Thymus (tissue), 11 donors: ENCODE measurements around the gene DCLK1. TPM values are rescaled to one million over a fixed set of nuclear protein-coding genes. Genes with fewer than 3 reads are reported as not detected.

Source experiments
- DNase-seq, 9 donors: peaks; one replicate each; pipeline ENCODE4 v3.0.0-alpha.2; 2013; ENCODE audit warnings: low spot score in 9 of 9, low read depth in 6 of 9, missing footprints in 1 of 9
- H3K27ac ChIP-seq, 2 donors: one replicate each; pipeline ENCODE4 v1.5.1; 2013; ENCODE audit warnings: control low read depth in 1 of 2, low read depth in 1 of 2, low read length in 1 of 2, mild to moderate bottlenecking in 1 of 2, moderate library complexity in 1 of 2
- H3K27me3 ChIP-seq, 2 donors: one replicate each; pipeline ENCODE4 v1.5.1; 2013; ENCODE audit warnings: low read length in 1 of 2; ENCODE audit not compliant: control insufficient read depth in 2 of 2, insufficient read depth in 1 of 2
- H3K36me3 ChIP-seq, 2 donors: one replicate each; pipeline ENCODE4 v1.5.1; 2013; ENCODE audit warnings: low read length in 1 of 2, mild to moderate bottlenecking in 1 of 2, moderate library complexity in 1 of 2; ENCODE audit not compliant: control insufficient read depth in 2 of 2, insufficient read depth in 2 of 2
- H3K4me1 ChIP-seq, 2 donors: one replicate each; pipeline ENCODE4 v1.5.1; 2013; ENCODE audit warnings: low read length in 2 of 2; ENCODE audit not compliant: control insufficient read depth in 2 of 2, insufficient read depth in 2 of 2
- H3K4me3 ChIP-seq, 2 donors: one replicate each; pipeline ENCODE4 v1.5.1; 2013; ENCODE audit warnings: low read length in 2 of 2, control low read depth in 1 of 2, mild to moderate bottlenecking in 1 of 2
- H3K9me3 ChIP-seq, 2 donors: one replicate each; pipeline ENCODE4 v1.5.1; 2013; ENCODE audit warnings: low read length in 1 of 2, mild to moderate bottlenecking in 1 of 2; ENCODE audit not compliant: control insufficient read depth in 2 of 2, insufficient read depth in 1 of 2
- WGBS: extraction: QIAGEN DNeasy Blood & Tissue Kit; methylation state at CpG from one replicate; pipeline ENCODE4 v1.1.7; 2013; 5-methylcytosine and 5-hydroxymethylcytosine counted together
- polyA plus RNA-seq: library from polyadenylated mRNA; stranded (reverse); fragments of 200-250 nt; gene quantifications from one replicate; pipeline ENCODE4 v1.2.3, GENCODE V29; 2013
- total RNA-seq: library from RNA; stranded (reverse); fragments of 120-200 nt; gene quantifications from one replicate; pipeline ENCODE4 v1.2.4, GENCODE V29; 2013
- donor health status: healthy.

DCLK1 gene
- total and polyA plus RNA-seq, 2 donors, result 2.5 to 2.9 TPM

DNA sequence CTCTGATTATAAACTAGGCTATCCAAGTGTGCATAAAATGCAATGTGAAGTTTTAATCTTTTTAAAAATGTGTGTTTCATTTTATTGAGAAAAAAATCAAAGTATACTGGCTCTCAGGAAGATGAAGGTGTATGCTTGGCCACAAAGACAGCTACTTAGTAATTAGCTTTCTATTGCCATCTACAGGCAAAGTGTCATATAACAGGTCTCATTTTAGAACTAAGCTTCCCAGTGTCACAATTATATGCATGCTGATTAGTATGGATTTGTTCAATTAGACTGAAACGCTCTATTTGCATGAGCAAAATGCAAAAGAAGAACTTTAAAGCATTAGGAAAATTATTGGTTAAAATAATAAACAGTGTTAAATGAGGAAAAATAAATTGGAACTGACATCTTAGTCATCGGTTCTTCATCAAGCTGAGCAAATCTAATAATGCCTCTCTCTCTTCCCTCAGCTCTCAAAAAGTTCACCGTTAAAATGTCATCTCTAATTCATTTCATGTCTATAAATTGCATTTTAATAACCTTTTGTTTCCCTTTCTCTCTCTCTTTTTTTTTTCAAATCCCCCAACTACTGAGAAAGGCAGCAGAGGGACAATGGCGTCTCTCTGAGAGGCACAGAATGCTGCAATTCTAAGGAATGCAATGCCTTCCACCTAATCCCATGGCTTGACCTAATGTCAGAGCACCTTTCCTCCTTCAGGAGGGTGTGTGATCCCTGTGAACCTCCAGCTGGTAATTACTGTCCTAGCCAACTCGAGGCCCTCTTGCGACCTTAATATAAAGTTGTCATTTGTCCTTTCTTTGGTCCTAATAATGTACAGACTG is 341.6 kb downstream of the DCLK1 start:
- DNase-seq, result peak in 1 of 9 donors; percentile 3
- no peak overlapping the region for H3K27ac ChIP-seq
- H3K4me1 ChIP-seq, result no peaks in the 10 kb centered on the region
- no peaks in the 10 kb centered on the region for H3K27me3 ChIP-seq
- H3K4me3 ChIP-seq, result no peak overlapping the region
- 81% methylated on average over 6 of the region's 6 CpGs for WGBS
- H3K36me3 ChIP-seq, result no peaks in the 10 kb centered on the region
- no peaks in the 10 kb centered on the region for H3K9me3 ChIP-seq

DNA sequence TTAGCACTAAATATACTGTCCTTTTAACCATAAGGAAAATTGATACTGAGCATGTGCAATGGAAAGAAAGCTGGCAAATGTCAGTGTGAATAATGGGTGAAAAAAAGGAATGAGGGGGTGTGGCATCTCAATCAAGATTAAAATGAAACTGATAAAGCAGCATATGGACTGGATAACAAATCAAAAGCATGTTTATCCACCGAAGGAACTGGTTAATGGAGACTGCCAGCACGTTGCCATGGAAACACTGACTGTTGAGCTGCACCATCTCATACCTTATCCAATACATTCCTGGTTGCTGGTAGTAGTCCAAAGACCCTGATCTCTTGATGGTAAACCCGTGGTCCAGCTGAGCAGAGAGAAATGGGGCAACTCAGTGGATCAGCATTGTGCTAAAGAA is 343.2 kb downstream of the DCLK1 start:
- 83% methylated on average over 3 of the region's 3 CpGs for WGBS
- DNase-seq, result no peak
- Histone ChIP-seq H3K27ac (no peak overlapping the region), H3K36me3 (no peaks in the 10 kb centered on the region), H3K27me3 (no peaks in the 10 kb centered on the region), H3K4me3 (no peak overlapping the region), H3K4me1 (no peaks in the 10 kb centered on the region), H3K9me3 (no peaks in the 10 kb centered on the region)

DNA sequence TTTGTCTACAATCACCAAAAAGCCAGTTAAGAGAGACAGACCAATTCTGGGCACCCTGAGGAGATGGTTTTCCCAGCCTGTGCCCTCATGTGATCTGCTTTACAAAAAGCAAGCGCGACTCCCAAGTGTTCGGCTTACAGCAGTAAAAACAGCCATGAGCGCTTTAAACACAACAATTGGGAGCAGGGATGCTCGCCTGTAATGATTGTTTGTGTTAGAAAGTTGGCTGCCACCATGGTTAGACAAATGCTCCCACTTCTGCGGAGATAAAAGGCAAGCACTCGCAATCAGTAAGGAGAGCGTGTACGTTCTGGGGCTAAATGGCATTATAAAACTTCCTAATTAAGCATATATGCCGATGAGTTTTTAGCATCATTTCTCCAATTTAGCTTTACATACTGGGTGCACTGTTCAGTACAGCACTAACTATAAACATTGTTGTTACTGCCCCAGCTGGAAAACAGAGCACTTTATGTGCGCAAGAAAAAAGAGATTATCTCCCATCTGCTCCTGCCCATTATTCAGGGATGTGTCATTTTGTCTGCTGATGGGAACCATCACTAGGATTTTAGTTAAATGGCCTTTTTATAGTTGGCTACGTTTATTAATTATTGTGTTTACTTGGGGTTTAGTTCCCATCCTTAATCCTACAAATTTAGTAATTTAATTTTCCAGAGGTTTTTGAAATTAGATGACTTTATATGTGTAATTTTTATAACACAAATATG is 345.4 kb downstream of the DCLK1 start:
- no peaks in the 10 kb centered on the region for H3K4me1 ChIP-seq
- no peaks in the 10 kb centered on the region for H3K27me3 ChIP-seq
- no peak overlapping the region for H3K27ac ChIP-seq
- H3K36me3 ChIP-seq, result no peaks in the 10 kb centered on the region
- no peaks in the 10 kb centered on the region for H3K9me3 ChIP-seq
- WGBS, result 97% methylated on average over 12 of the region's 12 CpGs
- H3K4me3 ChIP-seq, result no peak overlapping the region
- DNase-seq, result no peak

DNA sequence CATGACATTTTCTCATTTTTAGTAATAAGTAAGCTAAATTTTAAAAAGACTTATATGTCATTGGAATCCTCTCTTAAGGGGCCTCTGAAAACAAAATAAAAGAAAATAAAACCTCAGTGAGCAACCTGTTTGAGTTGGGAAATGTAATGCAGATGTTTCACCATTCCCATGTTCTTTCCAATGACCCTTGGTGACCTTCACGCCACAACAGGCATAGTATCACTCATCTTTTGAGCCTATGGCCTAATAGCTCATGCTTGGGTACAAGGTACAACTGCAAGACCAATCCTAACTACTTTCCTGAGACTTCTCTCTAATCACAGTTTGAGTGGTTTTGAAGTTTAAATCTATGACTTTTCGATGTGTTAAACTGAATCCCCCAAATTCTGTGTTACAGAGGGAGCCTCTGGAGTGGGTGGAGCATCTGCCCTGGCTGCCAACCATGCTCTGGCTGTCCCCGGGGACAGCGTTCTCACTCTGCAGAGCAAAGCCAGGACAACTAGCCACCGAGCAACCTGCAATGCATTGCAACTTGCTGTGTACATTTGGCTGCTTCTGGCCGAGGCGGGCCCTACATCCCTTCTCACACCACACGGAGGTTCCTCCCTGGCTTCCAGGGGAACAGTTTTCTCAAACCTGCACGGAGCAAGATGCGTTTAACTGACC is 346.8 kb downstream of the DCLK1 start:
- no peak for DNase-seq
- WGBS, result 94% methylated on average over 10 of the region's 10 CpGs
- no peak overlapping the region for H3K27ac ChIP-seq

DNA sequence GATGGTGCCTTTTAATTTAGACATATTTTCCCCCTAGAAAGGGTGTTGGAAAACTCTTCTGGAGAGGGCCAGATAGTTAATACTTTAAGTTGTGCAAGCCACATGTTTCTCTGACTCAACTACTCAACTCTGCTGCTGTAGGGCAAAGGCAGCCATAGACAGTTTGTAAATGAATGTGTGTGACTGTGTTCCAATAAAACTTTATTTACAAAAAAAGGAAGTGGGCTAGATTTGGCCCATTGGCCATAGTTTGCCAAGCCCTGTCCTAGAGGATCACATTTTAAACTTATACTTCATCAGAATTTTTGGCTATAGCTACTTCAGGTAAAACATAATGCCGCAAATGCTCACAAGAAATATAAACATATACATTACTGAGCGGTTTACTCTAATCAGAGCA is 348.4 kb downstream of the DCLK1 start:
- Histone ChIP-seq H3K9me3 (no peaks in the 10 kb centered on the region), H3K27me3 (no peaks in the 10 kb centered on the region), H3K36me3 (no peaks in the 10 kb centered on the region), H3K4me1 (no peaks in the 10 kb centered on the region), H3K27ac (no peak overlapping the region), H3K4me3 (no peak overlapping the region)
- DNase-seq, result no peak
- WGBS, result 95% methylated on average over 2 of the region's 2 CpGs

More for the DNA sequence above, 346.8 kb downstream of the DCLK1 start:
- H3K36me3 ChIP-seq, result no peaks in the 10 kb centered on the region
- H3K4me3 ChIP-seq, result no peak overlapping the region
- no peaks in the 10 kb centered on the region for H3K4me1 ChIP-seq
- no peaks in the 10 kb centered on the region for H3K27me3 ChIP-seq
- no peaks in the 10 kb centered on the region for H3K9me3 ChIP-seq

DNA sequence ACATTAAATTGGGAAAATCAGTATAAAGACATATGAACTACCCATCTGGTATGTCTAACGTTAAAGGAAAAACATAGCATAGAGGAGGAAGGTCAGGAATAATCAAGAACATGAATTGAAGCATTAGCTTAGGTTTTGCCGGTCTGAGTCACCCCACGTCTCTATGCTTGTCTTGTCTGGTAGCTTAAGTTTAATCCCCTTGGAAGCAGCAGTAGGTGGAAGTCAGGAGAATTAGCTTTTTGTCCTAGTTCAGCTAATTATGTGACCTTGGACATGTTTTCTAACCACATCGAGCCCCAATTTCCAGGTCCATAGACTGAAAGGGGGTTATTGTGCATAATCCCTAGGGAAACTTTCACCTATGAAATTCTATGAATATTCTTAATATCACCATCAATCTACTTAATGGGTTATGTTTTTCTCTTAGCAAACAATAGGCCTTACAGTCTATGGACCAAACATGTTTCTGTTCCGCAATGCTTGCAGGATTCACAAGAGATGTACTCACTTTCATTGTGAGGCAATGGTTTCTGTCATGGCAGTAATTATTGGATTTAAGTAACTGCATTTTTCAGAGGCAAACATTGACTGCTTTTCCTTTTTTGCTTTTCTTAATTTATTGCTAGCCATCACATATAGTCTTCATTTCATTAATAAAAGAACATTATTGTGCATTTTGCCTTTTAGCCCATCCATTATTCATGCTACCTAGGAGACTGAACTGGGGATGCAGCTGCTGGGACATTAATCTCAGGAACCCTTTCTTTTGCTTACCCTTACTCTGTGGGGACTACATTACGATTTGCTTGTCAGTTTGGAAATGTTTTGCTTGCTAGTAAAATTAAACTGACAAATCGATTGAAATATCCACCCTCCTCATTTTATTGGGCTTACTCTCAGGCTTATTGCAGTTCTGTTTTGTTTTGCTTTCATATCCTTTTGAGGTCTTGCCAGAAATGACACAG is 349.9 kb downstream of the DCLK1 start:
- H3K4me1 ChIP-seq, result no peaks in the 10 kb centered on the region
- H3K27me3 ChIP-seq, result no peaks in the 10 kb centered on the region
- no peak overlapping the region for H3K27ac ChIP-seq
- no peaks in the 10 kb centered on the region for H3K9me3 ChIP-seq
- no peaks in the 10 kb centered on the region for H3K36me3 ChIP-seq
- WGBS, result 94% methylated on average over 7 of the region's 7 CpGs
- no peak for DNase-seq
- no peak overlapping the region for H3K4me3 ChIP-seq

DNA sequence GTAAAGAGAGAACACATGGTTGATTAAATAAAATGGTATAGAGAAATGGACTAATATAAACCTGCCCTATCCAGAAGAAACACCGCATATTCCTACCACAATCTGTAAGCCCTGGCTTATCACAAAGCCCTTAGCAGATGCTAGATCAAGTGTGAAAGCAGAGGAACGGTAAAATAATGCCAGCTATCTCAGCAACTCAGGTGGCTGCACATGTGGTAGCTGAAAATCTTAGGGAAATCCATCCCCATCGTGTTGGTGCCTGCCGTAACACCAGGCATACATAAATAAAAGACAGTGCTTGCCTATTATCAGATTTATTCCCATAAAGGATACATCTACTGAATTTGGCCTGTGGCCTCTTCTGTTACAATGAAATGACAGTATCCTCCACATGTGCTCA is 350.6 kb downstream of the DCLK1 start:
- H3K4me3 ChIP-seq, result no peak overlapping the region
- WGBS, result 92% methylated on average over 4 of the region's 4 CpGs
- no peak overlapping the region for H3K27ac ChIP-seq
- no peaks in the 10 kb centered on the region for H3K27me3 ChIP-seq
- no peak for DNase-seq
- no peaks in the 10 kb centered on the region for H3K9me3 ChIP-seq
- H3K4me1 ChIP-seq, result no peaks in the 10 kb centered on the region
- no peaks in the 10 kb centered on the region for H3K36me3 ChIP-seq

DNA sequence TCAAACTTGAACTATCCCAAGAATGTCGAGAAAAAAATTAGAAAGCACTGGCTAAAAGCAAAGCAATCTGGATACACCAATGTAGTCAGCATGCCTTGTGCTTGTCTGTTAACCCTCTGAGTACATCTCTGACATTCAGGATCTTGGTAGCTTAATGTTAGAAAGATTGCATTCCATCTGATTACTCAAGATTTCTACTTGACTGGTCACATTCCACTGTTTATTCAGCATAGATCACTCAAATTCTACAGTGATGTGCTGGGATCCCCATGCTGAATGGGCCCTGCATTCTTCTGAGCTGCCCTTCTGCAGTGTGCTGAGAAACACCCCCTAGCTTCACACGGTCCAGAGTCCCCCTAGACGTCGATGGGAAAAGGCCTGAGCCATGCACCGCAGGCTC is 359.3 kb downstream of the DCLK1 start:
- no peak for DNase-seq
- Histone ChIP-seq H3K9me3 (no peaks in the 10 kb centered on the region), H3K36me3 (no peaks in the 10 kb centered on the region), H3K4me1 (no peaks in the 10 kb centered on the region), H3K27ac (no peak overlapping the region), H3K4me3 (no peak overlapping the region), H3K27me3 (no peaks in the 10 kb centered on the region)
- WGBS, result 82% methylated on average over 5 of the region's 5 CpGs
